Suppressor macrophage treated with lipopolysaccharide for 4 hours (primary cell): ENCODE data around the gene SYCP2L.
"Not testable (repeated sequence)": the region's sequence is repeated elsewhere in the genome, so short reads cannot be mapped to it uniquely, and the experiment has no call there.

Experiments used
- DNase-seq: peaks from one replicate; pipeline ENCODE4 v3.0.0-alpha.2; 2020

Gene SYCP2L

GRCh38 chr6:10886691-10887502, at the start of gene SYCP2L:
TSS of gene SYCP2L (plus strand) at chr6:10887052. CDS start at chr6:10887127, 75 bp downstream.
- DNase-seq, result peak; percentile 67

GRCh38 chr6:10837622-10837994, 49.2 kb upstream of the SYCP2L start:
- no peak for DNase-seq

- DNase-seq, result peak; percentile 92
These were observed 48.7 kb upstream of the SYCP2L start, which contains the start of gene MAK for GRCh38 chr6:10837995-10838793. TSS of gene MAK (minus strand) at chr6:10838539. CDS start at chr6:10830648, 7,891 bp downstream.

- DNase-seq, result no peak
These were observed 48.0 kb upstream of the SYCP2L start for GRCh38 chr6:10838794-10839333.

GRCh38 chr6:10843554-10843953, 43.3 kb upstream of the SYCP2L start:
- DNase-seq, result no peak

GRCh38 chr6:10847684-10848083, 39.2 kb upstream of the SYCP2L start:
- peak; percentile 12 for DNase-seq

- DNase-seq, result no peak
These were observed 37.0 kb upstream of the SYCP2L start for GRCh38 chr6:10849901-10850300.

- DNase-seq, result no peak
These were observed 36.1 kb upstream of the SYCP2L start for GRCh38 chr6:10850728-10851127.

GRCh38 chr6:10852361-10852960, 34.4 kb upstream of the SYCP2L start:
- DNase-seq, result no peak

GRCh38 chr6:10853849-10854300, 33.0 kb upstream of the SYCP2L start:
- peak; percentile 2 for DNase-seq

GRCh38 chr6:10854922-10855632, 31.8 kb upstream of the SYCP2L start:
- no peak for DNase-seq

GRCh38 chr6:10857259-10857658, 29.6 kb upstream of the SYCP2L start:
- no peak for DNase-seq

- DNase-seq, result no peak
These were observed 25.8 kb upstream of the SYCP2L start for GRCh38 chr6:10861086-10861485.

GRCh38 chr6:10862361-10862760, 24.5 kb upstream of the SYCP2L start:
- DNase-seq, result no peak

- not testable (repeated sequence) for DNase-seq
These were observed 23.8 kb upstream of the SYCP2L start for GRCh38 chr6:10863031-10863430.

GRCh38 chr6:10866709-10867108, 20.1 kb upstream of the SYCP2L start:
- not testable (repeated sequence) for DNase-seq

- DNase-seq, result no peak
These were observed 18.9 kb upstream of the SYCP2L start for GRCh38 chr6:10867952-10868351.

GRCh38 chr6:10873374-10873773, 13.5 kb upstream of the SYCP2L start:
- DNase-seq, result no peak

- no peak for DNase-seq
These were observed 12.6 kb upstream of the SYCP2L start for GRCh38 chr6:10874207-10874606.

GRCh38 chr6:10875026-10875425, 11.8 kb upstream of the SYCP2L start:
- no peak for DNase-seq

- no peak for DNase-seq
These were observed 9.8 kb upstream of the SYCP2L start for GRCh38 chr6:10877012-10877411.

- no peak for DNase-seq
These were observed 9.0 kb upstream of the SYCP2L start for GRCh38 chr6:10877871-10878270.
